ACHN (cell line): ENCODE results near the gene ENTREP1.
"Not testable (repeated sequence)": the region's sequence is repeated elsewhere in the genome, so short reads cannot be mapped to it uniquely, and the experiment has no call there.

ENCODE experiments used
- DNase-seq: peaks from one replicate; pipeline ENCODE4 v3.0.0-alpha.2; 2015
- in situ Hi-C: cut with HindIII; loops from 2 replicates; pipeline ENCODE4 v1.10.0; 2017; ENCODE audit warnings: low sequenced_read_pairs, low pct_ligation_motif_present, low pct_unique_long_range_greater_than_20kb

Gene ENTREP1

GRCh38 chr9:69430206-69430605, 105.2 kb downstream of the ENTREP1 start:
- in situ Hi-C loops = loop anchor here (25.0 kb wide), 1 partner anchor 107 kb away; no protein-coding TSS in a partner anchor
- no peak for DNase-seq

- in situ Hi-C loops = loop anchor here (25.0 kb wide), 1 partner anchor 106 kb away; no protein-coding TSS in a partner anchor
- no peak for DNase-seq
Measured at GRCh38 chr9:69431203-69431602, 106.2 kb downstream of the ENTREP1 start.

GRCh38 chr9:69431777-69432176, 106.8 kb downstream of the ENTREP1 start:
- DNase-seq = no peak
- in situ Hi-C loops = loop anchor here (25.0 kb wide), 1 partner anchor 106 kb away; no protein-coding TSS in a partner anchor

GRCh38 chr9:69432623-69433022, 107.6 kb downstream of the ENTREP1 start:
- in situ Hi-C loops = loop anchor here (25.0 kb wide), 1 partner anchor 105 kb away; no protein-coding TSS in a partner anchor
- no peak for DNase-seq

- in situ Hi-C loops = loop anchor here (25.0 kb wide), 1 partner anchor 104 kb away; no protein-coding TSS in a partner anchor
- peak; percentile 17 for DNase-seq
Measured at GRCh38 chr9:69433392-69433791, 108.4 kb downstream of the ENTREP1 start.

- in situ Hi-C loops = loop anchor here (25.0 kb wide), 1 partner anchor 103 kb away; no protein-coding TSS in a partner anchor
- no peak for DNase-seq
Measured at GRCh38 chr9:69433968-69434367, 109.0 kb downstream of the ENTREP1 start.

- not testable (repeated sequence) for DNase-seq
- in situ Hi-C loops = loop anchor here (25.0 kb wide), 1 partner anchor 98 kb away; no protein-coding TSS in a partner anchor
Measured at GRCh38 chr9:69439654-69440053, 114.6 kb downstream of the ENTREP1 start.

GRCh38 chr9:69440254-69440955, 115.4 kb downstream of the ENTREP1 start:
- DNase-seq = not testable (repeated sequence)
- in situ Hi-C loops = loop anchor here (25.0 kb wide), 1 partner anchor 97 kb away; no protein-coding TSS in a partner anchor
